ENCODE data around the gene IL15RA.
"Not testable (repeated sequence)": the region's sequence is repeated elsewhere in the genome, so short reads cannot be mapped to it uniquely, and the experiment has no call there.

IL15RA gene

DNA sequence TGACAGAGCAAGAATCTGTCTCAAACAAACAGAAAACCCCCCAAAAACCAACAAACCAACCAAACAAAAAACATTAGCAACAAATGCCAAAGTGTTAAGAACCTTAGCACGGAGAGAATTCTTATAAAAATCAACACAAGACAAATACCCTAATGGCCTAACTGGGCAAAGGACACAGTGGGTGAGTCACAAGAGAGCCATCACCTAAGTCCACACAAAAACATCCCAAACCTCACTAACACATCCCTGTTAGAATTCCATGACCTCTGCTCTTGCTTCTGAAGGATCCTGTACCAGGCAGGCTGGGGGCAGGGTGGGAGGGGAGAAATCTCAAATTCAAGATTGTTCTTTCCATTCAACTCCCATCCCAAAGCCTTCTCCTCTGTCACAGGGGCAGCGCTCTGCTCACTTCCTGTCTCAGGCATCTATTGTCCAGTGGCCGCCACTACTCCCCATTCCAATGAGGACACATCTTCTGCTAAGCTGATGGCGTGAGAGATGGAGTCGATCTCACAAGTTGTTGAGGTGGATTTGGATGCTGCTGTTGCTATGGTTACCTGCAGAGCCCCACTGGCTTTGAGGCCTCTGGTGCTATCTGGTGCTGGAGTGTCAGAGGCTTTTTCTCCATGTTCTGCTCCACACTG is 9.2 kb downstream of the IL15RA start:
- DNase-seq (ENCODE audit: extremely low read depth, insufficient read length), result no peak
- Histone ChIP-seq H3K4me3 (replicated peaks; ENCODE audit: low read depth, low read length) (no peak overlapping the region), H3K36me3 (ENCODE audit: control insufficient read depth, insufficient read depth, low read length) (peaks cover 4% of the 10 kb centered on the region), H3K27me3 (replicated peaks; ENCODE audit: control insufficient read depth, insufficient read depth, low read length) (no peaks in the 10 kb centered on the region)
- TF ChIP-seq, protein P1, sequence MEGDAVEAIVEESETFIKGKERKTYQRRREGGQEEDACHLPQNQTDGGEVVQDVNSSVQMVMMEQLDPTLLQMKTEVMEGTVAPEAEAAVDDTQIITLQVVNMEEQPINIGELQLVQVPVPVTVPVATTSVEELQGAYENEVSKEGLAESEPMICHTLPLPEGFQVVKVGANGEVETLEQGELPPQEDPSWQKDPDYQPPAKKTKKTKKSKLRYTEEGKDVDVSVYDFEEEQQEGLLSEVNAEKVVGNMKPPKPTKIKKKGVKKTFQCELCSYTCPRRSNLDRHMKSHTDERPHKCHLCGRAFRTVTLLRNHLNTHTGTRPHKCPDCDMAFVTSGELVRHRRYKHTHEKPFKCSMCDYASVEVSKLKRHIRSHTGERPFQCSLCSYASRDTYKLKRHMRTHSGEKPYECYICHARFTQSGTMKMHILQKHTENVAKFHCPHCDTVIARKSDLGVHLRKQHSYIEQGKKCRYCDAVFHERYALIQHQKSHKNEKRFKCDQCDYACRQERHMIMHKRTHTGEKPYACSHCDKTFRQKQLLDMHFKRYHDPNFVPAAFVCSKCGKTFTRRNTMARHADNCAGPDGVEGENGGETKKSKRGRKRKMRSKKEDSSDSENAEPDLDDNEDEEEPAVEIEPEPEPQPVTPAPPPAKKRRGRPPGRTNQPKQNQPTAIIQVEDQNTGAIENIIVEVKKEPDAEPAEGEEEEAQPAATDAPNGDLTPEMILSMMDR (IDR thresholded peaks at IDR 0.05; ENCODE audit: insufficient read depth, low read length, poor library complexity, severe bottlenecking), result no peak

DNA sequence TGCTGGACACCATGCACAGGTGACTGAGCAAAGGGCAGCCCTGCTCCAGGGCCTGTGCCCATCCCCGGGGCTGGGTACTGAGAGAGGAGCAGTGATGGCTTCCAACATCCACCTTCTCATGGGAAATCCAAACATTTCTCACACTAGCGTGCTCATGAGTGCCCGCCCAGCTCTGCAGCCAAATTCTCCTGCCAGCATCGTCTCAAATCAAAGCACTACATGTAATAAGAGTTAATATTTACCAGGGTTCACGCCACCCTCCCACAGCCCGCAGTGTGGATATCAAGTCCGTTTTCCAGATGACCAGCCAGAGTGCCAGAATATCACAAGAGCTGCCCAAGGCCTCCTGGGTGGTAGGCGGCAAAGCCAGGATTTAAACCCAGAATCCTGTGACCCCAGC is 12.1 kb downstream of the IL15RA start:
- Histone ChIP-seq H3K27me3 (replicated peaks; ENCODE audit: control insufficient read depth, insufficient read depth, low read length) (no peaks in the 10 kb centered on the region), H3K36me3 (ENCODE audit: control insufficient read depth, insufficient read depth, low read length) (peaks cover 13% of the 10 kb centered on the region), H3K4me3 (replicated peaks; ENCODE audit: low read depth, low read length) (no peak overlapping the region)
- TF ChIP-seq, protein P1 (IDR thresholded peaks at IDR 0.05; ENCODE audit: insufficient read depth, low read length, poor library complexity, severe bottlenecking), result no peak
- no peak for DNase-seq (ENCODE audit: extremely low read depth, insufficient read length)

DNA sequence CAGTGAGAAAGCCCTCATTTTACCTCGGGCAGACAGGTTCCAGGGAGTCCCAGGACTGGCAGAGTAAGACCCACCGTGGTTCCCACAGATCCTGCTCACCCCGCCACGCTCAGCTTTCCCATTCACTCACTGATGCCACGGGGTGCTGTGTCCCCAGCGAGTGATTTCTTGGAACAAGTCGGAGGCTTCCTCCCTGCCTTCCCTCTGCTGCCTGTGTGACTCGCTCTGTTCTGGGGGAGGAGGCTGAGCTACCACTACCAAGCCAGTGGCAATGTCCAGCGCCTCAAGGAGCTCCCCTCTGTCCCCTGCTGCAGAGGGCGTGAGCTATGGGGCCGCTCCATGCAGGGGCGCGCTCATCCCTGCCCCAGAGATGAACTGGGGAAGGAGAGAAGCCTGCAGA is 12.6 kb downstream of the IL15RA start:
- TF ChIP-seq, protein P1 (IDR thresholded peaks at IDR 0.05; ENCODE audit: insufficient read depth, low read length, poor library complexity, severe bottlenecking), result no peak
- H3K27me3 ChIP-seq (replicated peaks; ENCODE audit: control insufficient read depth, insufficient read depth, low read length), result no peaks in the 10 kb centered on the region
- peaks cover 15% of the 10 kb centered on the region for H3K36me3 ChIP-seq (ENCODE audit: control insufficient read depth, insufficient read depth, low read length)
- DNase-seq (ENCODE audit: extremely low read depth, insufficient read length), result no peak
- no peak overlapping the region for H3K4me3 ChIP-seq (replicated peaks; ENCODE audit: low read depth, low read length)

DNA sequence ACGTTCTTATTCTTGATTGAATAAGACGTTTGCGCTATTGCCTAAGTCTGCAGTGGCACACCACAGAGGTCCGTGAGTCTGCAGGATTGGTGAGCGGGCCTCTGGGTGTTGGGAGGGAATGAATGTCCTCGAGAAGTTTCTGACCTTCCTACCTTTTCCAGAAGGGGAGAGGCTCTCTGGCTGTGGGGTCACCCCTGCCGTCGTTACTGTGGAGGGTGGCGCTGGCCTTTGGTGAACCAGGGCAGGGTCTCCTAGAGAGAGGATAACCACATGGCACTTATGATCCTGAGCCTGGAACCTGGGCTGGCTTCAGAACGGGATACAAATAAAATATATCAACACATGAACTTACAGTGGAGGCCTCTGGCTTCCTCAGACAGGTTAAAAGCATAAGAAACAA is 13.8 kb downstream of the IL15RA start:
- DNase-seq (ENCODE audit: extremely low read depth, insufficient read length), result no peak
- no peak overlapping the region for H3K4me3 ChIP-seq (replicated peaks; ENCODE audit: low read depth, low read length)
- TF ChIP-seq, protein P1 (IDR thresholded peaks at IDR 0.05; ENCODE audit: insufficient read depth, low read length, poor library complexity, severe bottlenecking), result no peak
- H3K36me3 ChIP-seq (ENCODE audit: control insufficient read depth, insufficient read depth, low read length), result peaks cover 21% of the 10 kb centered on the region
- no peaks in the 10 kb centered on the region for H3K27me3 ChIP-seq (replicated peaks; ENCODE audit: control insufficient read depth, insufficient read depth, low read length)

DNA sequence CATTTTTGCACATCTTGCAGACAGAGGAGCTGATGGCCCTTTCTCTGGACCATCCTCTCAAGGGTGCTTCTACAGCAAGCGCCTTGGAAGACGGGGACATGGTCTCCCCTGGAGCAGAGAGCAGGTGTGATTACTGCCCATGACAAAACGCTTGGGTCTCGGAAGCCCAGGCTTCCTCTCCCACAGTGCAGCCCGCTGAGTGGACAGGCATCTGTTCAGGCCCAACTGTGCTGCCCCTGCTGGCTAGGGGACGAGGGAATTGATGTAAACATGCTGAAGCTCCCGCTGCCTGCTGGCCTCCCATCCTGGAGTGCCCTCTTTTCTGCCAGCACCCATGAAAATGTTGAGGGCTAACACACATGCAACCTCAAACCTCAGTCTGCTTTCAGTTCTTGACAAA is 14.3 kb downstream of the IL15RA start:
- no peak for DNase-seq (ENCODE audit: extremely low read depth, insufficient read length)
- TF ChIP-seq, protein P1 (IDR thresholded peaks at IDR 0.05; ENCODE audit: insufficient read depth, low read length, poor library complexity, severe bottlenecking), result no peak
- Histone ChIP-seq H3K27me3 (replicated peaks; ENCODE audit: control insufficient read depth, insufficient read depth, low read length) (no peaks in the 10 kb centered on the region), H3K4me3 (replicated peaks; ENCODE audit: low read depth, low read length) (no peak overlapping the region), H3K36me3 (ENCODE audit: control insufficient read depth, insufficient read depth, low read length) (peaks cover 21% of the 10 kb centered on the region)

DNA sequence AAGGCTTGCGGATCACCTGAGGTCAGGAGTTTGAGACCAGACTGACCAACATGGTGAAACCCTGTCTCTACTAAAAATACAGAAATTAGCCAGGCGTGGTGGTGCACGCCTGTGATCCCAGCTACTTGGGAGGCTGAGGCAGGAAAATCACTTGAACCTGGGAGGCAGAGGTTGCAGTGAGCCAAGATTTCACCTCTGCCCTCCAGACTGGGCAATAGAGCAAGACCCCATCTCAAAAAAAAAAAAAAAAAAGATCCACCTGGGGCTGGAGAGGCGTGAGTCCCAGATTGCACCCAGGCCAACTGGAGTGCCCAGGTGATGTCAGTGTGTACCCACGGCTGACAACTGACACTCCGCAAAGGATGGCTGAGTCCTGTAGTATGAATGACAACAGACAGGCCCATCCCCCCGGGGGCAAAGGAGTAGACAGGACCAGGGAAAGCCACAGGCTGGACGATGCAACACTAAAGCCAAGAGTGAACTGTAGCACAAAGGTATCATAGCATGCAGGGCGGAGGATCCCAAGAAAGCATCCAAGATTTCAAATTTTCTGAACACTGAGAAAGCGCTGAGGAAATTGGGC is 14.9 kb downstream of the IL15RA start:
- not testable (repeated sequence) for DNase-seq (ENCODE audit: extremely low read depth, insufficient read length); H3K4me3 ChIP-seq (replicated peaks; ENCODE audit: low read depth, low read length); H3K27me3 ChIP-seq (replicated peaks; ENCODE audit: control insufficient read depth, insufficient read depth, low read length)
- H3K36me3 ChIP-seq (ENCODE audit: control insufficient read depth, insufficient read depth, low read length), result peaks cover 21% of the 10 kb centered on the region

Measured in GM06990 (cell line).